ENCODE measurements around the gene CCDC88A.
"Not testable (repeated sequence)": the region's sequence is repeated elsewhere in the genome, so short reads cannot be mapped to it uniquely, and the experiment has no call there.

- TF ChIP-seq, protein P1, sequence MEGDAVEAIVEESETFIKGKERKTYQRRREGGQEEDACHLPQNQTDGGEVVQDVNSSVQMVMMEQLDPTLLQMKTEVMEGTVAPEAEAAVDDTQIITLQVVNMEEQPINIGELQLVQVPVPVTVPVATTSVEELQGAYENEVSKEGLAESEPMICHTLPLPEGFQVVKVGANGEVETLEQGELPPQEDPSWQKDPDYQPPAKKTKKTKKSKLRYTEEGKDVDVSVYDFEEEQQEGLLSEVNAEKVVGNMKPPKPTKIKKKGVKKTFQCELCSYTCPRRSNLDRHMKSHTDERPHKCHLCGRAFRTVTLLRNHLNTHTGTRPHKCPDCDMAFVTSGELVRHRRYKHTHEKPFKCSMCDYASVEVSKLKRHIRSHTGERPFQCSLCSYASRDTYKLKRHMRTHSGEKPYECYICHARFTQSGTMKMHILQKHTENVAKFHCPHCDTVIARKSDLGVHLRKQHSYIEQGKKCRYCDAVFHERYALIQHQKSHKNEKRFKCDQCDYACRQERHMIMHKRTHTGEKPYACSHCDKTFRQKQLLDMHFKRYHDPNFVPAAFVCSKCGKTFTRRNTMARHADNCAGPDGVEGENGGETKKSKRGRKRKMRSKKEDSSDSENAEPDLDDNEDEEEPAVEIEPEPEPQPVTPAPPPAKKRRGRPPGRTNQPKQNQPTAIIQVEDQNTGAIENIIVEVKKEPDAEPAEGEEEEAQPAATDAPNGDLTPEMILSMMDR (IDR thresholded peaks at IDR 0.05): not testable (repeated sequence)
- not testable (repeated sequence) for TF ChIP-seq POLR2A (IDR thresholded peaks at IDR 0.05)
Observed at GRCh38 chr2:55385516-55385915, 34.1 kb downstream of the CCDC88A start.
